Right atrium auricular region (tissue), 2 donors: ENCODE data around the gene ROR2. TPM values are rescaled to one million over a fixed set of nuclear protein-coding genes. Genes with fewer than 3 reads are reported as not detected.

Experiments used
- DNase-seq: peaks from one replicate; pipeline ENCODE4 v3.0.0-alpha.2; 2019; ENCODE audit warnings: low spot score
- H3K27ac ChIP-seq, 2 donors: fragments of 200-600 bp; sonication (generic); 1 replicate in 1 of 2; 2 replicates in 1 of 2; pipeline ENCODE4 v1.5.1; 2016 to 2019
- H3K27me3 ChIP-seq, 2 donors: fragments of 200-600 bp; sonication (generic); one replicate each; pipeline versions ENCODE4 v1.5.1 to v1.6.0; 2017 to 2019
- H3K36me3 ChIP-seq: fragments of 200-600 bp; sonication (generic); one replicate; pipeline ENCODE4 v1.5.1; 2016
- H3K4me1 ChIP-seq, 2 donors: fragments of 200-600 bp; sonication (generic); one replicate each; pipeline versions ENCODE4 v1.5.1 to v1.6.0; 2017 to 2019
- H3K4me3 ChIP-seq, 2 donors: fragments of 200-600 bp; sonication (generic); 1 replicate in 1 of 2; 2 replicates in 1 of 2; pipeline ENCODE4 v1.5.1; 2017 to 2019; ENCODE audit warnings: mild to moderate bottlenecking in 1 of 2, moderate library complexity in 1 of 2
- H3K9me3 ChIP-seq, 2 donors: fragments of 200-600 bp; sonication (generic); one replicate each; pipeline ENCODE4 v1.5.1; 2019
- total RNA-seq, 2 donors: library from RNA; depleted of rRNA; stranded (reverse); fragments of >200 nt; gene quantifications; one replicate each; pipeline ENCODE4 v1.1.0, GENCODE V29; 2016
- TF ChIP-seq, protein P1 (sequence below), 2 donors: fragments of 200-600 bp; sonication (generic); IDR thresholded peaks; one replicate each; pipeline ENCODE4 v1.5.1; 2019; ENCODE audit warnings: antibody characterized with exemption in 2 of 2

The ROR2 gene
- total RNA-seq, 2 donors from 2014 or later, result 21.8 to 28.5 TPM

DNA sequence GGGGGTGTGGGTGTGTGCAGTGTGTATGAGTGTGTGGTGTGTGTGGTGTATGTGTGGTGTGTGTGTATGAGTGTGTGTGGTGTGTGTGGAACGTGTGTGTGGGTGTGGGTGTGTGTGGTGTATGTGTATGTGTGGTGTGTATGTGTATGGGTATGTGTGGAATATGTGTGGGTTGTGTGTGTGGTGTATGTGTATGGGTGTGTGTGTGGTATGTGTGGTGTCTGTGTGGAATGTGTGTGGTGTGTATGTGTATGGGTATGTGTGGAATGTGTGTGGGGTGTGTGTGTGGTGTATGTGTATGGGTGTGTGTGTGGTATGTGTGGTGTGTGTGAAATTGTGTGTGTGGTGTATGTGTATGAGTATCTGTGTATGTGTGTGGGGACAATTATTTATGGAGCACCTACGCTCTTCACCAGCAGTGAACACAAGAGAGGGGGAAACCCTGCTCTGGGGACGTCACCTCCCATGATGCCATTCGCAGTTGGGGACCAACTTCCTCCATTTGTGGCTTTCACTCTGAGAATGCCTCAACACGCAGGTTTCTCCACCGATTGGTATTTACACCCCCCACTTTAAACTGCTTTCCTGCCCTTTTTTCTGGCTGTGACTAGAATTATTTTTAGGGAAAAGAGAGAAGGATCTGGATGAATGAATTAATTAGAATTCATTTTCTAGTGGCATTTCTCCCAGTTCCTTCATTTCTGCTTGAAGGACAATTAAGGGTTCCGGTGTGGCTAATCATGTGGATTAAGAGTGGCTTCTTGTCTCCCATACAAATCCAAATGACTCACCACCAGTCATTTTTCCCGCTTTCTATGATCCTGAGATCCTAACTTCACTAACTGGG, 238.1 kb downstream of the ROR2 start:
- H3K4me3 ChIP-seq, result no peak overlapping the region
- DNase-seq, result no peak
- no peaks in the 10 kb centered on the region for H3K27me3 ChIP-seq
- no peaks in the 10 kb centered on the region for H3K9me3 ChIP-seq
- no peaks in the 10 kb centered on the region for H3K4me1 ChIP-seq
- H3K27ac ChIP-seq, result no peak overlapping the region
- TF ChIP-seq, protein P1, sequence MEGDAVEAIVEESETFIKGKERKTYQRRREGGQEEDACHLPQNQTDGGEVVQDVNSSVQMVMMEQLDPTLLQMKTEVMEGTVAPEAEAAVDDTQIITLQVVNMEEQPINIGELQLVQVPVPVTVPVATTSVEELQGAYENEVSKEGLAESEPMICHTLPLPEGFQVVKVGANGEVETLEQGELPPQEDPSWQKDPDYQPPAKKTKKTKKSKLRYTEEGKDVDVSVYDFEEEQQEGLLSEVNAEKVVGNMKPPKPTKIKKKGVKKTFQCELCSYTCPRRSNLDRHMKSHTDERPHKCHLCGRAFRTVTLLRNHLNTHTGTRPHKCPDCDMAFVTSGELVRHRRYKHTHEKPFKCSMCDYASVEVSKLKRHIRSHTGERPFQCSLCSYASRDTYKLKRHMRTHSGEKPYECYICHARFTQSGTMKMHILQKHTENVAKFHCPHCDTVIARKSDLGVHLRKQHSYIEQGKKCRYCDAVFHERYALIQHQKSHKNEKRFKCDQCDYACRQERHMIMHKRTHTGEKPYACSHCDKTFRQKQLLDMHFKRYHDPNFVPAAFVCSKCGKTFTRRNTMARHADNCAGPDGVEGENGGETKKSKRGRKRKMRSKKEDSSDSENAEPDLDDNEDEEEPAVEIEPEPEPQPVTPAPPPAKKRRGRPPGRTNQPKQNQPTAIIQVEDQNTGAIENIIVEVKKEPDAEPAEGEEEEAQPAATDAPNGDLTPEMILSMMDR (IDR thresholded peaks at IDR 0.05), result no peak
- H3K36me3 ChIP-seq, result no peaks in the 10 kb centered on the region

DNA sequence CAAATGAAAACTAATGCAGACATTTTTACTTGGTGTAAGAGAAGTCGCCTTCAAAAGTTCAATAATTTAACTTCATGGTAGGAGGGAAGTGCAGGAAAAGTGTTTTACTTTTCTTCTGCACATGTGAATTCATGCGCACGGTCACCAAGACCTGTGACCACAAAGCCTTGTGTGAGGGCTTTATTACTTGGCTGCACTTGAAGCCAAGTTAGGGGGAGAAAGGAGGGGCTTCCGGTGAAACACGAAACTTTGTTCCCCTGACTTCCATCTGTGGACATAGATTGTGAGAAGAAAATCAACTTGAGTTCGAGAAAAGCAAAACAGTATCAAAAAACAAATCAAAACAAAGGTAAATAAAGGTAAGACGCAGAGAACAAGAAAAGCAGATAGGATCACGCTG, 239.9 kb downstream of the ROR2 start:
- Histone ChIP-seq H3K36me3 (no peaks in the 10 kb centered on the region), H3K9me3 (peaks cover 0 to 11% of the 10 kb centered on the region in 2 donors), H3K27ac (no peak overlapping the region), H3K4me3 (no peak overlapping the region), H3K27me3 (no peaks in the 10 kb centered on the region), H3K4me1 (no peaks in the 10 kb centered on the region)
- TF ChIP-seq, protein P1 (IDR thresholded peaks at IDR 0.05), result no peak
- DNase-seq, result no peak

DNA sequence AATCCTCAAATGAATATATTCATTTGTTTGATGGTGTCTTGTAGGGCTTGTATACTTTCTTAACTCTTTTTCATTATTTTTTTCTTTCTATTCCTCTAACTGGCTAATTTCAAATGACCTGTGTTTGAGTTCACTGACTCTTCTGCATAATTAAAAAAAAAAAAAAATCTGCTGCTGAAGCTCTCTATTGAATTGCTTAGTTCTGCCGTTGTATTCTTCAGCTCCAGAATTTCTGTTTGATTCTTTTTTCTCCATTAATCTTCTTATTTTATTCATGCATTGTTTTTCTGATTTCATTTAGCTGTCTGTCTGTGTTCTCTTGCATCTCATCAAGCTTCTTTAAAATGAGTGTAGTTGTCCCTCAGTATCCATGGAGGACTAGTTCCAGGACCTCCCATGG, 244.6 kb downstream of the ROR2 start:
- H3K9me3 ChIP-seq, result peaks cover 0 to 24% of the 10 kb centered on the region in 2 donors
- TF ChIP-seq, protein P1 (IDR thresholded peaks at IDR 0.05), result no peak
- no peak for DNase-seq
- no peaks in the 10 kb centered on the region for H3K27me3 ChIP-seq
- no peak overlapping the region for H3K27ac ChIP-seq
- no peak overlapping the region for H3K4me3 ChIP-seq
- no peaks in the 10 kb centered on the region for H3K36me3 ChIP-seq
- H3K4me1 ChIP-seq, result no peaks in the 10 kb centered on the region

DNA sequence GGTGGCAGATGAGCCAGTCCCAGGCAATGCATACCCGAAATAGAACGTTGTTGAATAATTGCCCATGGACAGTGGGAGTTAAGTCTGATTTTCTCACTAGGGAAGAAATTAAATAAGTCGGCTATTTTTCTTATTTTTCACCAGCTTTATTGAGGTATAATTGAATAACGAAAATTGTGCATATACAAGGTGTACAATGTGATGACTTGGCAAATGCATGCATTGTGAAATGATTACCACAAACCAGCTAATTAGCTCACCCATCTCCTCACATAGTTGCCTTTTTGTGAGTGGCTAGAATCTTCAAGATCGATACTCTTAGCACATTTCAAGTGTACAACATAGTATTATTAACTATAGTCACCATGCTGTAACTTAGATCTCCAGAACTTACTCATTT, 249.6 kb downstream of the ROR2 start:
- no peak for DNase-seq
- Histone ChIP-seq H3K4me1 (no peaks in the 10 kb centered on the region), H3K27me3 (no peaks in the 10 kb centered on the region), H3K27ac (no peak overlapping the region), H3K9me3 (peaks cover 0 to 16% of the 10 kb centered on the region in 2 donors), H3K36me3 (no peaks in the 10 kb centered on the region), H3K4me3 (no peak overlapping the region)
- TF ChIP-seq, protein P1 (IDR thresholded peaks at IDR 0.05), result no peak

DNA sequence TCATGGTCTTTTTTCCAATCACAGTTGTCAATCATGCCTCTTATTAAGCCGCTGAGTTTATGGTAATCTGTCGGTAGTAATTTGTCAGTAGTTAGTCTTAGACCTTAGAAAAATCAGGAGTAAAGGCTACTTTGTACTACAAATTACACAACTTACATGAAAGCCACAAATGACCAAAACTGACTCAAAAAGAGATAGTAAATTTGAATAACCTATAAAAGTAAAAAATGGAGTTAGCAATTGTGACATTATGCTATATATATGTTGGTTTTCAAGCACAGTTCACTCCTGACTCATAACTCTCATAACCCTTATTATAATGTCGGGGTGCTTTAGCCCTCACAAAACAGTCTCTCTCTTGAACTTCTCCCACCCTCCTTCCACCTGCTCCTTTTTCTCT, 251.8 kb downstream of the ROR2 start:
- H3K4me1 ChIP-seq, result no peaks in the 10 kb centered on the region
- no peak overlapping the region for H3K27ac ChIP-seq
- no peaks in the 10 kb centered on the region for H3K27me3 ChIP-seq
- DNase-seq, result no peak
- TF ChIP-seq, protein P1 (IDR thresholded peaks at IDR 0.05), result no peak
- H3K9me3 ChIP-seq, result peaks cover 0 to 5% of the 10 kb centered on the region in 2 donors
- no peaks in the 10 kb centered on the region for H3K36me3 ChIP-seq
- no peak overlapping the region for H3K4me3 ChIP-seq
